Small intestine (tissue), 4 donors: ENCODE measurements around the gene KCNA10. TPM values are rescaled to one million over a fixed set of nuclear protein-coding genes. Genes with fewer than 3 reads are reported as not detected.

Experiments
- polyA plus RNA-seq, 4 donors: library from polyadenylated mRNA; stranded (reverse) in 3 of 4; unstranded in 1 of 4; fragments of 200-250 nt in 3 of 4; fragments of 120-200 nt in 1 of 4; gene quantifications; one replicate each; pipeline versions ENCODE4 v1.2.1 to v1.2.3, GENCODE V29; 2013
- donor health status: healthy with polysubstance abuse.
- donor health status: Bipolar disorder and iron deficiency.
- donor health status: healthy.

The KCNA10 gene
- polyA plus RNA-seq, 4 donors: not detected

Other genes starting within 250 kb of the KCNA10 start
- 10 to 100 TPM in 1 of 4 donors, 1 to 10 TPM in 3; 1.6 to 13.9 (median 3.7) TPM for gene RBM15, start 179.8 kb downstream of the KCNA10 start, polyA plus RNA-seq
- 10 to 100 TPM in 1 of 4 donors, 1 to 10 TPM in 3; 5.4 to 51.1 (median 6.9) TPM for gene SLC16A4, start 128.1 kb downstream of the KCNA10 start, polyA plus RNA-seq
- 100 to 1,000 TPM; 138 to 345 (median 306) TPM for gene LAMTOR5, start 111.5 kb downstream of the KCNA10 start, polyA plus RNA-seq
- gene PROK1, start 68.0 kb downstream of the KCNA10 start, polyA plus RNA-seq: under 1 TPM in 2 of 4 donors, not detected in 2; 0.06 to 0.07 TPM
- under 1 TPM in 2 of 4 donors, not detected in 2; 0.18 to 0.28 TPM for gene KCNA2, start 87.2 kb upstream of the KCNA10 start, polyA plus RNA-seq
- under 1 TPM in 3 of 4 donors, not detected in 1; 0.06 to 0.45 (median 0.27) TPM for gene KCNA3, start 155.8 kb upstream of the KCNA10 start, polyA plus RNA-seq